T-helper 1 cell treated with Interleukin-12 subunit alpha and Interleukin-12 subunit beta and Interleukin-4 antibody, amounts not matched to agents 30 μg/mL and 1 μg/mL, for 36 hours (primary cell): ENCODE results near the gene AFAP1L2.

Experiments used
- H3K27ac Mint-ChIP-seq: one replicate; pipeline ENCODE4 v1.8.0; 2021; ENCODE audit warnings: mild to moderate bottlenecking, mixed read lengths
- H3K27me3 Mint-ChIP-seq: one replicate; pipeline ENCODE4 v1.8.0; 2021; ENCODE audit warnings: low read depth, mixed read lengths
- H3K36me3 Mint-ChIP-seq: one replicate; pipeline ENCODE4 v1.8.0; 2021; ENCODE audit warnings: low read depth, mixed read lengths
- H3K4me1 Mint-ChIP-seq: one replicate; pipeline ENCODE4 v1.8.0; 2021; ENCODE audit warnings: low read depth, mixed read lengths
- H3K4me3 Mint-ChIP-seq: one replicate; pipeline ENCODE4 v1.8.0; 2021; ENCODE audit warnings: mild to moderate bottlenecking, moderate library complexity, mixed read lengths
- H3K9me3 Mint-ChIP-seq: one replicate; pipeline ENCODE4 v1.8.0; 2021; ENCODE audit warnings: mixed read lengths

The AFAP1L2 gene

GRCh38 chr10:114303556-114303955 lies 100.7 kb downstream of the AFAP1L2 start:
- Mint-ChIP-seq H3K27ac (no peak overlapping the region), H3K27me3 (no peaks in the 10 kb centered on the region), H3K4me3 (peak overlapping the region; percentile 83), H3K36me3 (no peaks in the 10 kb centered on the region), H3K4me1 (peaks cover 10% of the 10 kb centered on the region), H3K9me3 (no peaks in the 10 kb centered on the region)

- Mint-ChIP-seq H3K27ac (no peak overlapping the region), H3K36me3 (no peaks in the 10 kb centered on the region)
These were observed 102.2 kb downstream of the AFAP1L2 start for GRCh38 chr10:114301951-114302710.

GRCh38 chr10:114301177-114301576 lies 103.1 kb downstream of the AFAP1L2 start:
- Mint-ChIP-seq H3K27ac (no peak overlapping the region), H3K36me3 (peaks cover 2% of the 10 kb centered on the region), H3K4me3 (no peak overlapping the region), H3K4me1 (peaks cover 10% of the 10 kb centered on the region), H3K9me3 (peaks cover 4% of the 10 kb centered on the region), H3K27me3 (no peaks in the 10 kb centered on the region)

More at GRCh38 chr10:114301951-114302710, 102.2 kb downstream of the AFAP1L2 start:
- H3K27me3 Mint-ChIP-seq = no peaks in the 10 kb centered on the region
- peaks cover 10% of the 10 kb centered on the region for H3K4me1 Mint-ChIP-seq
- H3K4me3 Mint-ChIP-seq = no peak overlapping the region
- no peaks in the 10 kb centered on the region for H3K9me3 Mint-ChIP-seq

- H3K9me3 Mint-ChIP-seq = peaks cover 14% of the 10 kb centered on the region
- H3K4me3 Mint-ChIP-seq = no peak overlapping the region
- H3K27me3 Mint-ChIP-seq = no peaks in the 10 kb centered on the region
- H3K36me3 Mint-ChIP-seq = peaks cover 5% of the 10 kb centered on the region
- H3K27ac Mint-ChIP-seq = no peak overlapping the region
- H3K4me1 Mint-ChIP-seq = peaks cover 10% of the 10 kb centered on the region
These were observed 104.2 kb downstream of the AFAP1L2 start for GRCh38 chr10:114300036-114300645.

DNA sequence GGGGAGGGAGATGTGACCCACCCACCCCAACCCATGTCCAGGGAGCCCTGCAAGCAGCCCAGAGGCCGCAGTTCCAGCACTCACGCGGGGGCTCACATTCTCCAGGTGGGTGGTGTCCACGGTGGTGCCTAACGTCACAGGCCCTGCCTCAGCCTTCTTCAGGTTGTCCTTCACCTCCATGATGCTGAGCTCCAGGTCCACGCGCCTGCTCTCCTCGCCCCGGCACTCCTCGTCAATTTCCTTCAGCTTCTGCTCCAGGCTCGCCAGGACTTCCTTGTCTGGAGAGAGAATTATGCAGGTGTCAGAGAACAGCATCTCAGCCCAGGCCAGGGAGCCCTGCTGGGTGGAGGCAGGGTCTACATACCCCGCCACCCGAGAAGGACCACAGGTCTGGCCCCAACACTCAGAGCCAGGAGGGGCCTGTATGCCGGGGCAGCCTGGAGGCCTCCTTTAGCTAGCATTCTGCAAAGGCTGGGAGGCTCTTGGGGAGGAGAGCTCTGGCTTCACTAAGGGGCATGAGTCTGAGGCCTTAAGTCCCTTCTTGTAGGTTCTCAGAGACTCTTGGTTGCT lies 107.1 kb downstream of the AFAP1L2 start:
- H3K4me1 Mint-ChIP-seq = no peaks in the 10 kb centered on the region
- H3K27ac Mint-ChIP-seq = no peak overlapping the region
- H3K27me3 Mint-ChIP-seq = no peaks in the 10 kb centered on the region
- H3K9me3 Mint-ChIP-seq = peaks cover 27% of the 10 kb centered on the region
- no peak overlapping the region for H3K4me3 Mint-ChIP-seq
- H3K36me3 Mint-ChIP-seq = peaks cover 5% of the 10 kb centered on the region

- Mint-ChIP-seq H3K4me1 (no peaks in the 10 kb centered on the region), H3K36me3 (peaks cover 5% of the 10 kb centered on the region), H3K9me3 (peaks cover 27% of the 10 kb centered on the region), H3K4me3 (no peak overlapping the region), H3K27ac (no peak overlapping the region), H3K27me3 (no peaks in the 10 kb centered on the region)
These were observed 108.9 kb downstream of the AFAP1L2 start for GRCh38 chr10:114295393-114295792.

DNA sequence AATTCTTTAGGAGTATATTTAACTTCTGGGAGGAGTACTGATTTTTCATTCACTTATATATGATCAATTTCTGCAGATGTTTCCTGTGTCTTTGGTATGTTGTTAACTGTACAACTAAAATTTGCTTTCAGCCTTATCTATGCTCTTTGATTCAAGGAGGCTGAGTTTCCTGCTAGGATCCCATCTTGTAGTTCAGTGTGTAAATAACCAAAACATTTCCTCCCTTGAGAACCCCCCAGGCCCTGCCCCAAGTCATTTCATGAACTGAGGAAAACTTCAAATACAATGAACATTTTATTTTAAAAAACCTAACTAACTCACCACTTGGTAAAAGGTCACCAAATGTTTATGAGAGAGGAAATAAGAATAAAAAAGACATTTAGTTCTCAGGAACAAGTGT lies 109.8 kb downstream of the AFAP1L2 start:
- H3K4me3 Mint-ChIP-seq = no peak overlapping the region
- H3K27me3 Mint-ChIP-seq = no peaks in the 10 kb centered on the region
- H3K9me3 Mint-ChIP-seq = peaks cover 27% of the 10 kb centered on the region
- peaks cover 5% of the 10 kb centered on the region for H3K36me3 Mint-ChIP-seq
- no peak overlapping the region for H3K27ac Mint-ChIP-seq
- no peaks in the 10 kb centered on the region for H3K4me1 Mint-ChIP-seq

DNA sequence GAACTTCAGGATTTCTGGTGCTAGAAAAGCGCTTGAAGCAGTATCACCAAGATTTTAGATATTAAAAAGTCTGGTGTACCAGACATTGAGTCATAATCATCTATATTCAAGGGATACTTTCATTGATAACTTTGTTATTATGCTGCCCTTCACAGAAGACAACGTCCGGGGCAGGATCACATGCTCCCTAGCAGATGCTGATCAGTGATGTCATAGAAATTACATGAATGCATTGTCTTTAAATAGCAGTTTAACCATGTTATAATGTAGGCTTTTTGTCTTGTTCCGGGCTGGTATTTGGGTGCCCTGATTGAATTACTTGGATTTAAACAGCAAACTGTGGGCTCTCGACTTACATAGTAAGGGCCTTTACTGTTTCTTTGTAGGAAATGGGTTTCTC lies 111.2 kb downstream of the AFAP1L2 start:
- Mint-ChIP-seq H3K9me3 (peaks cover 27% of the 10 kb centered on the region), H3K4me3 (no peak overlapping the region), H3K4me1 (no peaks in the 10 kb centered on the region), H3K27me3 (no peaks in the 10 kb centered on the region), H3K27ac (no peak overlapping the region), H3K36me3 (peaks cover 5% of the 10 kb centered on the region)

DNA sequence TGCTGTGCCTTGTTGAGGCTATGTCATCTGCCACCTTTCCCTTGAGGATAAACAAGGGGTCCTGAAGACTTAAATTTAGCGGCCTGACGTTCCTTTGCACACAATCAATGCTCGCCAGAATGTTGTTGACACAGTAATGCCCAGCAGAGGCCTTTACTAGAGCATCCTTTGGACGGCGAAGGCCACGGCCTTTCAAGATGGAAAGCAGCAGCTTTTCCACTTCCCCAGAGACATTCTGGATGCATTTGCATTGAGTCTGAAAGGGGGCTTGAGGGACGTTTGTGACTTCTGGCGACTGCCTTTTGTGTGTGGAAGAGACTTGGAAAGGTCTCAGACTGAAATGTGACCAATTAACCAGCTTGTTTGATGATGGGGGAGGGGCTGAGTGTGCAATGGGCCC lies 112.8 kb downstream of the AFAP1L2 start:
- Mint-ChIP-seq H3K4me3 (no peak overlapping the region), H3K27me3 (no peaks in the 10 kb centered on the region), H3K27ac (no peak overlapping the region), H3K9me3 (peaks cover 26% of the 10 kb centered on the region), H3K36me3 (peaks cover 5% of the 10 kb centered on the region), H3K4me1 (no peaks in the 10 kb centered on the region)

GRCh38 chr10:114291076-114291475 lies 113.2 kb downstream of the AFAP1L2 start:
- H3K27ac Mint-ChIP-seq = no peak overlapping the region
- no peaks in the 10 kb centered on the region for H3K4me1 Mint-ChIP-seq
- no peak overlapping the region for H3K4me3 Mint-ChIP-seq
- H3K36me3 Mint-ChIP-seq = peaks cover 2% of the 10 kb centered on the region
- H3K27me3 Mint-ChIP-seq = no peaks in the 10 kb centered on the region
- H3K9me3 Mint-ChIP-seq = peaks cover 22% of the 10 kb centered on the region

DNA sequence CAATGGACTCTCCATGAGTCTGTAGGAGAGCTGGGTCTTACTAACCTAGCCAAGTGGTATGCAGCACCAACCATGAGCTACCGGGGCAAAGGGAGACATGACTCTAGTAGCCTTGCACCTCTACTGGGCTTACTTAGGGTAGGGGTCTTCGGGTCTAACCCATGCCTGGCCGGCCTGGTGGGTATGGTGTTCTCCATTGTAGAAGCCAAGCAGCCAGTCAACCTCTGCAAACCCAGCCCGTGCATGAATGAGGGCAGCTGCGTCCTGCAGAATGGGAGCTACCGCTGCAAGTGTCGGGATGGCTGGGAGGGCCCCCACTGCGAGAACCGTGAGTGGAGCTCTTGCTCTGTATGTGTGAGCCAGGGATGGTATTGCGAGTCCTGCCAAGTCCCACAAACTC lies 114.3 kb downstream of the AFAP1L2 start:
- Mint-ChIP-seq H3K27ac (no peak overlapping the region), H3K4me1 (no peaks in the 10 kb centered on the region), H3K36me3 (no peaks in the 10 kb centered on the region), H3K9me3 (peaks cover 12% of the 10 kb centered on the region), H3K4me3 (no peak overlapping the region), H3K27me3 (no peaks in the 10 kb centered on the region)

DNA sequence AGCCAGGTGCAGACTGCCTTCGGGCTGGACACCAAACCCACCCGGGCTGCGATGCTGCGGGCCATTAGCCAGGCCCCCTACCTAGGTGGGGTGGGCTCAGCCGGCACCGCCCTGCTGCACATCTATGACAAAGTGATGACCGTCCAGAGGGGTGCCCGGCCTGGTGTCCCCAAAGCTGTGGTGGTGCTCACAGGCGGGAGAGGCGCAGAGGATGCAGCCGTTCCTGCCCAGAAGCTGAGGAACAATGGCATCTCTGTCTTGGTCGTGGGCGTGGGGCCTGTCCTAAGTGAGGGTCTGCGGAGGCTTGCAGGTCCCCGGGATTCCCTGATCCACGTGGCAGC lies 115.2 kb downstream of the AFAP1L2 start:
- H3K27ac Mint-ChIP-seq = no peak overlapping the region
- H3K9me3 Mint-ChIP-seq = peaks cover 4% of the 10 kb centered on the region
- H3K27me3 Mint-ChIP-seq = no peaks in the 10 kb centered on the region
- H3K36me3 Mint-ChIP-seq = no peaks in the 10 kb centered on the region
- H3K4me3 Mint-ChIP-seq = no peak overlapping the region
- no peaks in the 10 kb centered on the region for H3K4me1 Mint-ChIP-seq

- Mint-ChIP-seq H3K4me3 (no peak overlapping the region), H3K27ac (peak overlapping the region; percentile 8), H3K9me3 (peaks cover under 1% of the 10 kb centered on the region)
These were observed 115.7 kb downstream of the AFAP1L2 start for GRCh38 chr10:114288424-114289095.

DNA sequence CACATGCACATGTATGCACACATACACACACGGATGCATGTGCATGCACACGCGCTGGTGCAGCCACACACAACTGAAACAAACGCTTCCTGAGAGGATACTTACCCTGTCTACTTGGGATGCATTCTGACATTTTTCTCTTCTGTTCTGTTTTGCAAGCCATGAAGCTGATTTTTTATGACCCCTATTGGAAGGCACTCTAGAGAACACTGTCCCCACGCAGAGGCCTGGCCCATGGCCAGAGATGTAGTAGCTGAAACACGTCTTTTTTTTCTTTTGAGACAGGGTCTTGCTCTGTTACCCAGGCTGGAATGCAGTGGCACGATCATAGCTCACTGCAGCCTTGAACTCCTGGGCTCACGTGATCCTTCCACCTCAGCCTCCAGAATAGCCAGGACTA lies 117.4 kb downstream of the AFAP1L2 start:
- Mint-ChIP-seq H3K27me3 (no peaks in the 10 kb centered on the region), H3K27ac (no peak overlapping the region), H3K9me3 (no peaks in the 10 kb centered on the region), H3K36me3 (no peaks in the 10 kb centered on the region), H3K4me1 (no peaks in the 10 kb centered on the region), H3K4me3 (no peak overlapping the region)

More at GRCh38 chr10:114288424-114289095, 115.7 kb downstream of the AFAP1L2 start:
- Mint-ChIP-seq H3K27me3 (no peaks in the 10 kb centered on the region), H3K4me1 (no peaks in the 10 kb centered on the region), H3K36me3 (no peaks in the 10 kb centered on the region)
